Uterus (tissue), 2 donors: Measurements from ENCODE around the gene SLC50A1.
"Not testable (repeated sequence)": the region's sequence is repeated elsewhere in the genome, so short reads cannot be mapped to it uniquely, and the experiment has no call there.

Experiments used
- CTCF ChIP-seq, 4 experiments: fragments of 200-600 bp in 2 of 4; fragments of 450-650 bp in 2 of 4; sonication (generic) in 2 of 4; IDR thresholded peaks; one replicate each; pipeline ENCODE4 v1.5.1; 2016 to 2019; ENCODE audit warnings: antibody characterized with exemption in 4 of 4, mild to moderate bottlenecking in 2 of 4, moderate library complexity in 1 of 4
- POLR2A ChIP-seq, 2 donors: fragments of 450-650 bp; IDR thresholded peaks; one replicate each; pipeline ENCODE4 v1.6.1; 2016; ENCODE audit warnings: antibody characterized with exemption in 2 of 2, mild to moderate bottlenecking in 1 of 2, moderate library complexity in 1 of 2

- TF ChIP-seq CTCF, POLR2A (IDR thresholded peaks at IDR 0.05): not testable (repeated sequence)
Observed at GRCh38 chr1:155163785-155164184, 28.1 kb downstream of the SLC50A1 start.
